ENCODE measurements around the gene PTPN12.

DNA sequence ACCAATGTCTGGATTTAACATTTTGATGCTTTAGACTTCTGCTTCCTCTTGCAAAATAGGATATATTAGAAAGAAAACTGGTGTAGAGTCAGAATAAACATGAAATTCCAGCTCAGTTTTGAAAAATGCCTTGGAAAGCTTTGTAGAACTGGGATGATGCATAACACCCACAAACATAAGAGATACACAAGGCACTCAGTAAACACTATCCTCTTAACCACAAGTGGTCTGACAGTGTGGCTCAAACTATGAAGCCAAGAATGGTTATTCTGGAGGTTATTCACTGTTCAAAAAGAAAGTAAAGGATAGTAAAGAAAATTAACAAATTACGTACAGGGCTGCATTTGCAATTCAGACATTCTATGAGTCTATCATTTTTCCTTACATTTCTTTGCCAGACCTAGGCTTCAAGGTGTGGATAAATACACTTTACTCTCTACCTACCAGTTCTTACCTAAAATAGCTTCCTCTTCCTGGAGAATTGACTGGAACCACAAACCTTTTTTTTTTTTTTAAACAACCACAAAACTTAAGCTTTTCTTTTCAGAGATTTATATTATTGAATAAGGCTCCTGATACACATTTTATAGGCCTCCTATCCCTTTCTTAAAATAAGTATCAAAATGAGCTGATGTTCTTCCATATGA lies 150.1 kb downstream of the PTPN12 start:
- TF ChIP-seq GATA3 (IDR thresholded peaks at IDR 0.05; ENCODE audit: low read depth, low read length): no peak
- no peak for TF ChIP-seq GATA2 (IDR thresholded peaks at IDR 0.05; ENCODE audit: low read depth, low read length)

Data from SH-SY5Y (cell line).